GM12874 (cell line): ENCODE data around the gene PRKCQ.

Experiments used
- TF ChIP-seq, protein P1 (sequence below): IDR thresholded peaks from 2 replicates; pipeline ENCODE4 v1.5.1; 2011; ENCODE audit warnings: low read depth, mild to moderate bottlenecking, control low read depth, low read length, moderate library complexity; ENCODE audit not compliant: insufficient read depth

The PRKCQ gene

DNA sequence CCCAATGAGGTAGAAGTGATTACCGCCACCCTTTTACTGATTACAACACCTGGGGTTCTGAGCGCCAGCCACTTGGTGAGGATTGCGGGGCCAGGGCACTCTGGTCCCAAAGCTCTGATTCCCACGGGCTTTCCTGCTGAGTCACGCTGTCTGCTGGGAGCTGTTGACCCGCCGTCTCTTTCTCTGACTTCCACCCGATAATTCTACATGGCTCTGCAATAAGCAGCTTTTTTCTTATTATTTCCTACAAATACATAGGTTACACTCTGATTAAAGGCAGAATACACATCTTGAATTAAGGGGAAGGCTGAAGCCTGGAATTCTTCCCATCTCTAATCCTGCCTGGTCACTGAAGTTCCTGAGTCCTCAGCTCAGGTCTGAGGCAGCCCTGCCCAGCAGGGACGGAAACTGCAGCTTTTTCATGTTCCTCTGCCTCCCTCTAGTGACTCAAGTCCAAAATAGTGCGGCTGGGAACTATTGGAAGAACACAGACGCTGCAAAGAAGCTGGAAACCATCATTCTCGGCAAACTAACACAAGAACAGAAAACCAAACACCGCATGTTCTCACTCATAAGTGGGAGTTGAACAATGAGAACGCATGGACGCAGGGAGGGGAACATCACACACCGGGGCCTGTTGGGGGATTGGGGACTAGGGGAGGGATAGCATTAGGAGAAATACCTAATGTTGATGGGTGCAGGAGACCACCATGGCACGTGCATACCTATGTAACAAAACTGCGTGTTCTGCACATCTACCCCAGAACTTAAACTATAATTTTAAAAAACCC is 178.3 kb downstream of the PRKCQ start:
- TF ChIP-seq, protein P1, sequence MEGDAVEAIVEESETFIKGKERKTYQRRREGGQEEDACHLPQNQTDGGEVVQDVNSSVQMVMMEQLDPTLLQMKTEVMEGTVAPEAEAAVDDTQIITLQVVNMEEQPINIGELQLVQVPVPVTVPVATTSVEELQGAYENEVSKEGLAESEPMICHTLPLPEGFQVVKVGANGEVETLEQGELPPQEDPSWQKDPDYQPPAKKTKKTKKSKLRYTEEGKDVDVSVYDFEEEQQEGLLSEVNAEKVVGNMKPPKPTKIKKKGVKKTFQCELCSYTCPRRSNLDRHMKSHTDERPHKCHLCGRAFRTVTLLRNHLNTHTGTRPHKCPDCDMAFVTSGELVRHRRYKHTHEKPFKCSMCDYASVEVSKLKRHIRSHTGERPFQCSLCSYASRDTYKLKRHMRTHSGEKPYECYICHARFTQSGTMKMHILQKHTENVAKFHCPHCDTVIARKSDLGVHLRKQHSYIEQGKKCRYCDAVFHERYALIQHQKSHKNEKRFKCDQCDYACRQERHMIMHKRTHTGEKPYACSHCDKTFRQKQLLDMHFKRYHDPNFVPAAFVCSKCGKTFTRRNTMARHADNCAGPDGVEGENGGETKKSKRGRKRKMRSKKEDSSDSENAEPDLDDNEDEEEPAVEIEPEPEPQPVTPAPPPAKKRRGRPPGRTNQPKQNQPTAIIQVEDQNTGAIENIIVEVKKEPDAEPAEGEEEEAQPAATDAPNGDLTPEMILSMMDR: peak; percentile 67

DNA sequence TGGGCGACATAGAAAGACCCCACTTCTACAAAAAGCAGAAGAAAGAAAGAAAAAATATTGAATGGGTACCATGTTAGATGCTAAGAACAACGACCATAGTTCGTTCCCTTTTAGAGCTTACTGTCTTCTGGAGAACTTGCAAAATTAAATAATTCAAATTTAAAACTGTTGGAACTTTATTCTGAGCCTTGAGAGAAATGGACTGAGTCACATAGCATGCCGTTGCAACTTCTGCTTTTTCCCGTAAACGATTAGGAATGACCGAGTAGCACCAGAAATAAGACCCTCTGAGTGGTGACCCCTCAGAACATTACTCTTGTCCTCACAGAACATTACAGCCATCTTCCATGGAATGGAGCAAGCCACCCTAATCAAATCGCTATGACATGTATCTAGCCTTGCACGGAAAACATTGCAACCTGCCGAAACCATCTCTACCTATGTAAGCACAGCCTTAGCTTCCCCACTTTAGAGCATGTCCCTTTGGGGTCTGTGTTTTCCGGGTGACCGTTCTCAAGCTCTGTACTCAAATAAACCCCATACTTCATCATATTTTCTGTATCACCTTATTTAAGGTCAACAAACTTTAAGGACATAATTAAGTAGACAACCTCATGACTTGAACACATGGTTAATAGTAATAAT is 179.1 kb downstream of the PRKCQ start:
- TF ChIP-seq, protein P1: no peak

GRCh38 chr10:6400331-6400730 is 179.7 kb downstream of the PRKCQ start:
- TF ChIP-seq, protein P1: no peak

DNA sequence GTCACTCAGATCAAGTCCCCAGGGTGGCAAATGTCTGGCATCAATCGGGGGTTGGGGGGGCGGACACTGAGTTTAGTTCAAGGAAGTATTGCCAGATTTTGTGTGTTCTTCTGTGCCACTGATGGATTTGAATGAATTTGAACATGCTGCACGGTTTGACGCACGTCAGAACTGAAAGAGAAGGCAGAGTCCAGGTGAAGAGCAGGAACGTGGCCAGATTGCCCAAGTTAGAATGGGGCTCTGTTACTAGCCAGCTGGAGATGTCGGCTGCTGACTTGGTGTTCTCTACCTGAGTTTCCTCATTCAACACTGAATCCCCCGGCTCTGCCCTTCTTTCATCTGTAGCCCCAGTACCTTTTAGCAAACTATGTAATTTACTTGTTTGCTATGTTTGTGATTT is 180.2 kb downstream of the PRKCQ start:
- TF ChIP-seq, protein P1: no peak

DNA sequence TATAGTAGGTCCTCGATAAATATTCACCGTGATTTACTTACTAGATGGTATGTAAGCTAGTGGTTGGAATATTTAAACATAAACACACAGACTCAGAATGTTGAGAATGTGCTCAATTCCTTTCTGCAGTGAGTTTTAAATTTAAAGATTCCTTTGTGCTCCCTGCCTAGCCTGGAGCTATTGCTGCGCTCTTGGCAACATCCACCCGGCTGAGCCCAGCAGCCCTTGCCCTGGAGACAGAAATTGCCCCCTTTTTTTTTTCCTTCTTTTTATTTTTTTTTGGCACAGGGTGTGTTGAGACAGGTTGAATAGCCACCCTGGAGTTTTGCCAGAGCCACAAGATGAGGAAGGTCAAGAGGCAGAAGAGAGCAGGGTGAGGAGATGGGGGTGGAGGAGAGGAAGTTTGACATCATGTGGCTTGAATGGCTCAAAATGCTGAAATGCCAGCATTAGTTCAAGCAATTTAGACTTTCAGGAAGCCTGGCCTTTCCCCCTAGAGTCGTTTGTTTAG is 180.8 kb downstream of the PRKCQ start:
- TF ChIP-seq, protein P1: no peak

- TF ChIP-seq, protein P1: no peak
Observed at GRCh38 chr10:6398399-6398798, 181.7 kb downstream of the PRKCQ start.

DNA sequence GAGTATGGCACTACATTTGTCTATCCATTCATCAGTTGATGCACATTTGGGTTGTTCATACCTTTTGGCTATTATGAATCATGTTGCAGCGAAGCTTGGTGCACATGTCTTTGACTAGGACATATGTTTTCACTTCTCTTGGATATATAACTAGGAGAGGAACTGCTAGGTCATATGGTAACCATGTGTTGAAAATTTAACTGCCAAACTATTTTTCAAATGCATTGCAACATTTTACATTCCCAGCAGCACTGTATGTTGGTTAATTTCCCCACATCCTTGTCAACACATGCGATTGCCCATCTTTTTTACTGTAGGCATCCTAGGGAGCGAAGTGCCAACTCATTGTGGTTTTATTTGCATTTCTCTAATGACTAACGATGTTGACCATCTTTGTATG is 183.4 kb downstream of the PRKCQ start:
- TF ChIP-seq, protein P1: no peak
